Esophagus muscularis mucosa (tissue), 4 donors: ENCODE measurements around the gene ARCN1. TPM values are rescaled to one million over a fixed set of nuclear protein-coding genes. Genes with fewer than 3 reads are reported as not detected.

Experiments
- DNase-seq: peaks from one replicate; pipeline ENCODE4 v3.0.0-alpha.2; 2017; ENCODE audit errors: extremely low spot score
- H3K27ac ChIP-seq, 4 donors: fragments of 200-600 bp; sonication (generic); replicated peaks in 1 of 4; 1 replicate in 3 of 4; 2 replicates in 1 of 4; pipeline ENCODE4 v1.5.1; 2016 to 2019; ENCODE audit warnings: mild to moderate bottlenecking in 1 of 4
- H3K27me3 ChIP-seq, 4 donors: fragments of 200-600 bp; sonication (generic); one replicate each; pipeline versions ENCODE4 v1.5.1 to v1.6.0; 2016 to 2019
- H3K36me3 ChIP-seq, 4 donors: fragments of 200-600 bp; sonication (generic); one replicate each; pipeline ENCODE4 v1.5.1; 2016 to 2019
- H3K4me1 ChIP-seq, 4 donors: fragments of 200-600 bp; sonication (generic); one replicate each; pipeline ENCODE4 v1.5.1; 2016 to 2019
- H3K4me3 ChIP-seq, 4 donors: fragments of 200-600 bp; sonication (generic); 1 replicate in 2 of 4; 2 replicates in 2 of 4; pipeline ENCODE4 v1.5.1; 2016 to 2019; ENCODE audit warnings: mild to moderate bottlenecking in 4 of 4, moderate library complexity in 1 of 4
- H3K9me3 ChIP-seq, 4 donors: fragments of 200-600 bp; sonication (generic); 1 replicate in 3 of 4; 2 replicates in 1 of 4; pipeline ENCODE4 v1.5.1; 2016 to 2019
- EP300 ChIP-seq: sonication (generic); formaldehyde crosslinking; IDR thresholded peaks from one replicate; pipeline ENCODE4 v1.6.1; 2017; ENCODE audit warnings: antibody characterized with exemption
- POLR2A ChIP-seq: fragments of 450-650 bp; IDR thresholded peaks from one replicate; pipeline ENCODE4 v1.6.1; 2017; ENCODE audit warnings: antibody characterized with exemption, moderate library complexity, mild to moderate bottlenecking, low read depth
- POLR2AphosphoS5 ChIP-seq, 2 donors: sonication (generic); formaldehyde crosslinking; IDR thresholded peaks; one replicate each; pipeline ENCODE4 v1.6.1; 2017; ENCODE audit warnings: antibody characterized with exemption in 2 of 2
- WGBS: methylation state at CpG from one replicate; pipeline ENCODE4 v1.1.5; 2018; 5-methylcytosine and 5-hydroxymethylcytosine counted together
- intact Hi-C: fragments of 100-400 bp; cut with DNase I; formaldehyde crosslinking; loops from one replicate; pipeline ENCODE4 v1.15.1; 2023
- total RNA-seq, 4 donors: library from RNA; depleted of rRNA; stranded (reverse); fragments of >200 nt; gene quantifications; one replicate each; pipeline versions ENCODE4 v1.1.0 to v1.2.1, GENCODE V29; 2016
- TF ChIP-seq, protein P1 (sequence below), 3 experiments: fragments of 200-600 bp in 2 of 3; fragments of 450-650 bp in 1 of 3; sonication (generic) in 2 of 3; IDR thresholded peaks; one replicate each; pipeline ENCODE4 v1.5.1; 2017 to 2019; ENCODE audit warnings: antibody characterized with exemption in 3 of 3, mild to moderate bottlenecking in 2 of 3, moderate library complexity in 1 of 3

The ARCN1 gene
- total RNA-seq, 4 donors from 2014 or later, result 83.9 to 115 (median 102) TPM

DNA sequence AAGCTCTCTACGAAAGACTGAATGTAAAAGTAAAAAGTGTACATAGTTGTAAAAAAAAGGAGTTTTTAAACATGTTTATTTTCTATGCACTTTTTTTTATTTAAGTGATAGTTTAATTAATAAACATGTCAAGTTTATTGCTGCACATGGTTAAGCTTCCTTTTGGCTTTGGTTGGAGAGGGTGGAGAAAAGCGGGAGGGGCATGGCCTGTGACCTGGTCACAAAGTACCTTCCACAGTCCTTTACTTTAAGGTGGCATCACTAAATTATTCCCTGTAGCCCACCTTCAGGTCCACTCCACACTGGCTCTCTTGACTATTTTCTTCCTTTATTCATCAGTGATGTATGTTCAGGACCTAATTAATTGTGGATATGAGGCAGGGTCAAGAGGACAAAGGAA is 45.5 kb upstream of the ARCN1 start:
- TF ChIP-seq POLR2AphosphoS5 (IDR thresholded peaks at IDR 0.05), result no peak
- no peak for TF ChIP-seq POLR2A
- no peak for TF ChIP-seq EP300
- TF ChIP-seq, protein P1, sequence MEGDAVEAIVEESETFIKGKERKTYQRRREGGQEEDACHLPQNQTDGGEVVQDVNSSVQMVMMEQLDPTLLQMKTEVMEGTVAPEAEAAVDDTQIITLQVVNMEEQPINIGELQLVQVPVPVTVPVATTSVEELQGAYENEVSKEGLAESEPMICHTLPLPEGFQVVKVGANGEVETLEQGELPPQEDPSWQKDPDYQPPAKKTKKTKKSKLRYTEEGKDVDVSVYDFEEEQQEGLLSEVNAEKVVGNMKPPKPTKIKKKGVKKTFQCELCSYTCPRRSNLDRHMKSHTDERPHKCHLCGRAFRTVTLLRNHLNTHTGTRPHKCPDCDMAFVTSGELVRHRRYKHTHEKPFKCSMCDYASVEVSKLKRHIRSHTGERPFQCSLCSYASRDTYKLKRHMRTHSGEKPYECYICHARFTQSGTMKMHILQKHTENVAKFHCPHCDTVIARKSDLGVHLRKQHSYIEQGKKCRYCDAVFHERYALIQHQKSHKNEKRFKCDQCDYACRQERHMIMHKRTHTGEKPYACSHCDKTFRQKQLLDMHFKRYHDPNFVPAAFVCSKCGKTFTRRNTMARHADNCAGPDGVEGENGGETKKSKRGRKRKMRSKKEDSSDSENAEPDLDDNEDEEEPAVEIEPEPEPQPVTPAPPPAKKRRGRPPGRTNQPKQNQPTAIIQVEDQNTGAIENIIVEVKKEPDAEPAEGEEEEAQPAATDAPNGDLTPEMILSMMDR (IDR thresholded peaks at IDR 0.05), result no peak
- intact Hi-C loops, result no loop called here
- Histone ChIP-seq H3K36me3 (peaks cover 14 to 37% (median 33%) of the 10 kb centered on the region in 4 donors), H3K4me1 (peaks cover 13 to 45% (median 35%) of the 10 kb centered on the region in 4 donors), H3K9me3 (no peaks in the 10 kb centered on the region), H3K27ac (no peak overlapping the region), H3K27me3 (no peaks in the 10 kb centered on the region), H3K4me3 (no peak overlapping the region)
- no peak for DNase-seq
- 80% methylated on average over 2 of the region's 2 CpGs for WGBS

DNA sequence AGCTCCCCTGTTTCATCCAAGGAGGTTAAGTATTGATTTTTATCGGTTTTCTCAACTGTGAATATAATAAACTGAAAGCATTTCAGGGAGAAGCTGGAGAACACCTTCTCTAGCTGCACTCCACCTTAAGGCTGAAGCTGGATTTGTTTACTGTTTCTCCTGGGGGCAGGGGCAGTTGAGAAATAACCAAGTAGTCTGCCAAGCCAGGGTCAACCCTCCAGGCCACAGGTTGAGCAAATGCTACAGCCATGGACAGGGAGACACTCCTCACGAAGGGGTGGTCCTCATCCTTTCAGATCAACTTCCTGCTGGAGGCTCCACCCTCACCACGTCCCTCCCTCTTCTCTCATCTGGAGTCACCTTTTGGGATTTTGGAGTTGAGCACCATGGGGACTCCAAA is 45.1 kb upstream of the ARCN1 start, which contains the start of gene TTC36:
Gene TTC36, plus strand, starts transcription at position 366 of the 400 bp plus-strand sequence. Its CDS starts 21 bp downstream, at position 387.
- no peak within 1 kb of the TSS for H3K27ac ChIP-seq
- H3K4me1 ChIP-seq, result peaks cover 15 to 48% (median 38%) of the 10 kb centered on the region in 4 donors
- peaks cover 10 to 33% (median 28%) of the 10 kb centered on the region in 4 donors for H3K36me3 ChIP-seq
- WGBS, result 76% methylated on average over 3 of the region's 3 CpGs
- no peak within 1 kb of the TSS for H3K4me3 ChIP-seq
- intact Hi-C loops, result no loop called here
- no peaks in the 10 kb centered on the region for H3K9me3 ChIP-seq
- DNase-seq, result no peak
- TF ChIP-seq, protein P1 (IDR thresholded peaks at IDR 0.05), result no peak
- TF ChIP-seq POLR2AphosphoS5 (IDR thresholded peaks at IDR 0.05), result no peak
- no peak for TF ChIP-seq EP300
- no peak for TF ChIP-seq POLR2A
- H3K27me3 ChIP-seq, result no peaks in the 10 kb centered on the region

DNA sequence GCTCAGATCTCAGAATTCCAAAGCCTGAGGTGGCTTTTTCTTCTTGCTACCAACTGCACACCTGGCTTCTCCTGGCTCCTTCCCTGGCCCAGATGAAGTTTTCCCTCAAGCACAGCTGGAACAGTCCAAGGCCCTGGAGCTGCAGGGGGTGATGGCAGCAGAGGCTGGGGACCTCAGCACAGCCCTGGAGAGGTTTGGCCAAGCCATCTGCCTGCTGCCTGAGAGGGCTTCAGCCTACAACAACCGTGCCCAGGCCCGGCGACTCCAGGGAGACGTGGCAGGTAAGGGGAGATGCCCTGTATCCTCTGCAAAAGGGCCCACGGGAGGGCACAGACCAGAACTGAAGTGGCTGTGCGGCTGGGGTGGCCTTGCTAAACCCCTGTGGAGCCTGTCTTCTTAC is 43.7 kb upstream of the ARCN1 start:
- intact Hi-C loops, result no loop called here
- TF ChIP-seq POLR2AphosphoS5 (IDR thresholded peaks at IDR 0.05), result no peak
- TF ChIP-seq, protein P1 (IDR thresholded peaks at IDR 0.05), result no peak
- no peak overlapping the region for H3K27ac ChIP-seq

DNA sequence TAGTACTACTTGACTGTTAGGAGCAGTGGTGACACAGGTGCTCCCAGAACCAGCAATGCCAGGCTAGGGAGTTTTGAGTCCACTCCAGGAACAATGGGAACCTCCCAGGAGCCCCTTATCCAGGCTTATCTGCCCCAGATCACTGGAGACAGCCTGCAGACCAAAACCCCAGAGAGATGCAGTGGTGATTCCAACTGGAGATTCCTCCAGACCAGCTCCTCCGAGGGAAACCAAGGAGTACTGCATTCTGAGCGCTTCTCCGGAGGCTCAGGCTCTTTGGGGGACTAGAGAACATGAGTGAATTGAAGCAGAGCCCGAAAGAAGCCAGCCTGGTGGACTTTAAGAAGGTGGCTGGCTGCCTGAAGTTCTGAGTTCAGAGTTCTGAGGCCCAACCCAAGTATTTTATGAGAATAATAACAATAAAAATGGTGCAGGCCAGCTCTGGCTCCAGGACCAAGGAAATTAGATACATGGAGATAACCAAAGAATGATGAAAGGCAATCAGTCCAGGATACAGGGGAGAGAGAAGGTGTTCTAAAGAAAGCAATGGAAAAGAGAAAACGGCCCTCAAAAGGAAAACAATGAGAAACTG is 42.5 kb upstream of the ARCN1 start:
- Histone ChIP-seq H3K36me3 (peaks cover 0 to 25% (median 14%) of the 10 kb centered on the region in 4 donors), H3K9me3 (no peaks in the 10 kb centered on the region), H3K27ac (peak overlapping the region in 1 of 4 donors; percentile 74), H3K27me3 (no peaks in the 10 kb centered on the region), H3K4me3 (peak overlapping the region; percentile 83 to 87 (median 84)), H3K4me1 (peaks cover 15 to 43% (median 33%) of the 10 kb centered on the region in 4 donors)
- intact Hi-C loops, result loop anchor here (5.0 kb wide), 1 partner anchor 38 kb away; the partner anchor contains the start of gene IFT46
- TF ChIP-seq POLR2AphosphoS5 (IDR thresholded peaks at IDR 0.05) (no peak), POLR2A (no peak), EP300 (no peak)
- TF ChIP-seq, protein P1 (IDR thresholded peaks at IDR 0.05), result no peak
- 68% methylated on average over 5 of the region's 5 CpGs for WGBS
- no peak for DNase-seq

More for the DNA sequence above, 43.7 kb upstream of the ARCN1 start:
- Histone ChIP-seq H3K36me3 (peaks cover 0 to 26% (median 19%) of the 10 kb centered on the region in 4 donors), H3K27me3 (no peaks in the 10 kb centered on the region), H3K4me1 (peaks cover 15 to 43% (median 33%) of the 10 kb centered on the region in 4 donors), H3K9me3 (no peaks in the 10 kb centered on the region), H3K4me3 (no peak overlapping the region)
- 86% methylated on average over 6 of the region's 6 CpGs for WGBS
- DNase-seq, result no peak
